Measurements from ENCODE around the gene HPS1. TPM values are rescaled to one million over a fixed set of nuclear protein-coding genes. Genes with fewer than 3 reads are reported as not detected.

The HPS1 gene
- total RNA-seq, 1 donor from 2014 or later = 51.7 TPM

DNA sequence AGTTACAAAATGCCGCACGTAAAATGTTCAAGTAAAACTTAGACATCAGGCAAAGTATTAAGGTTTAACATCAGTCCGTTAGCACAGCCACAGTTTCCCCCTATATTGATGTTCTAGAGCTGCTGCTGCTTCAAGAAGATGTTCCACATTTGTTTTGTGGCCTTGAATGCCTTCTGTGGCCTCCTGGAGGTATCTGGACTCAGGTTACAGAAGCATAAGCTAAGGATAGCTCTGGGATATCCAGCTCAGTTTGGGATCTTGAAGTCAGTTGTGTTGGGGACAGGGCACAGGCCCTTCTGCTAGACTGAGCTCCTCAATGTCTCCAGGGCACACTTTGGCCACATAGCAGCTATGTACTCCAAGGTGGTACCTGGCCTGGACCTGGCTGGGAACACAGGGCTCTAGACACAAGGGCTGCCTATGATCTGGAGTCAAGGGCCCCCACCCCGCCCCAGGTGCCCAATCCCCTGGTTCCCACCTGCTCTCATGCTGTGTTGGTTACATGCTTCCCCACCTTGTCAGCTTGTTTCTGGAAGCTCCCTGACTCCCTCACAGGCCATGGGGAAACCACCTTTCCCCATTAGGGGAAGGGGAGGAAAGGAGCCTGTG, 36.5 kb downstream of the HPS1 start:
- no peaks in the 10 kb centered on the region for H3K27me3 Mint-ChIP-seq (ENCODE audit: low read depth)
- H3K36me3 Mint-ChIP-seq = no peaks in the 10 kb centered on the region
- H3K4me3 Mint-ChIP-seq = no peak overlapping the region
- H3K9me3 Mint-ChIP-seq = no peaks in the 10 kb centered on the region
- H3K27ac Mint-ChIP-seq = no peak overlapping the region
- no peak for DNase-seq (ENCODE audit: low spot score in 2 of 2, unreplicated experiment in 2 of 2)
- TF ChIP-seq, protein P1, sequence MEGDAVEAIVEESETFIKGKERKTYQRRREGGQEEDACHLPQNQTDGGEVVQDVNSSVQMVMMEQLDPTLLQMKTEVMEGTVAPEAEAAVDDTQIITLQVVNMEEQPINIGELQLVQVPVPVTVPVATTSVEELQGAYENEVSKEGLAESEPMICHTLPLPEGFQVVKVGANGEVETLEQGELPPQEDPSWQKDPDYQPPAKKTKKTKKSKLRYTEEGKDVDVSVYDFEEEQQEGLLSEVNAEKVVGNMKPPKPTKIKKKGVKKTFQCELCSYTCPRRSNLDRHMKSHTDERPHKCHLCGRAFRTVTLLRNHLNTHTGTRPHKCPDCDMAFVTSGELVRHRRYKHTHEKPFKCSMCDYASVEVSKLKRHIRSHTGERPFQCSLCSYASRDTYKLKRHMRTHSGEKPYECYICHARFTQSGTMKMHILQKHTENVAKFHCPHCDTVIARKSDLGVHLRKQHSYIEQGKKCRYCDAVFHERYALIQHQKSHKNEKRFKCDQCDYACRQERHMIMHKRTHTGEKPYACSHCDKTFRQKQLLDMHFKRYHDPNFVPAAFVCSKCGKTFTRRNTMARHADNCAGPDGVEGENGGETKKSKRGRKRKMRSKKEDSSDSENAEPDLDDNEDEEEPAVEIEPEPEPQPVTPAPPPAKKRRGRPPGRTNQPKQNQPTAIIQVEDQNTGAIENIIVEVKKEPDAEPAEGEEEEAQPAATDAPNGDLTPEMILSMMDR (IDR thresholded peaks at IDR 0.05; ENCODE audit: unreplicated experiment) = no peak
- peaks cover 18% of the 10 kb centered on the region for H3K4me1 Mint-ChIP-seq

DNA sequence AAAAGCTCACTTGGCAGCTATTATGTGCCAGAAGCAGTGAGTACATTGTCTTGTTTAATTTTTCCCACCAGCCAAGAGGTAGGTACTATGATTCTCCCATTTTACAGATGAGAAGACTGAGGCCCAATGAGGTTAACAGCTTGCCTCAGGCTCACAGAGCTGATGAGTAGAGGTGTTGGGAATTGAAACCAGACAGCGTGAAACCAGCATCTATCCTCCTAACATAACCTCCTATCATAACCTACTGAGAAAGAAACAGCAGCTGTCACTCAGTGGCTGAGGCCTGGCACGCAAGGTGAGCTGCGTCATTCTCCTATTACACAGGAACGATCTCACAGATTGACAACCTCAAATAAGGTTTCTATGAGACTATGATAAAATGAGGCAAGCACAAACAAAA, 37.9 kb downstream of the HPS1 start:
- no peak overlapping the region for H3K27ac Mint-ChIP-seq

DNA sequence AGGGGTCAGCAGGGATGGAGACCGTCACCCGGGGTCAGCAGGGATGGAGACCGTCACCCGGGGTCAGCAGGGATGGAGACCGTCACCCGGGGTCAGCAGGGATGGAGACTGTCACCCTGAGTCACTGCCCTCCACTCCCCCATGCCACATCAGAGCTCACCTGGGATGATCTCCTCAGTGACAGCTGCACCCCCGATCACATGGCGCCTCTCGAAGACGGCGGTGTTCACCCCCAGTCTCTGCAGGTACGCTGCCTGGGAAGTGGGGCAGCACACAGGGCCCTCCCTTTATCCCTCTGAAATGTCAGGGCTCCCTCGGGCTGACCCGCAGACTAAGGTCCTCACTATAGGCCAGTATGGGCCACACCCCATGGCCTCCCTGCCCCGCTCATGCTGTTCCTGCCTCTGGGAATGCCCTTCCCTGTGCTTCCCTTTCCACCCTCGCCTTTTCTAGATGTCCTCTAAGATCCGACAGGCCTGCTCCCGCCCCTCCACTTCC, 38.9 kb downstream of the HPS1 start:
- DNase-seq (ENCODE audit: low spot score in 2 of 2, unreplicated experiment in 2 of 2) = no peak
- H3K36me3 Mint-ChIP-seq = peaks cover 9% of the 10 kb centered on the region
- no peak overlapping the region for H3K4me3 Mint-ChIP-seq
- H3K4me1 Mint-ChIP-seq = peaks cover 11% of the 10 kb centered on the region
- no peaks in the 10 kb centered on the region for H3K9me3 Mint-ChIP-seq
- no peaks in the 10 kb centered on the region for H3K27me3 Mint-ChIP-seq (ENCODE audit: low read depth)
- TF ChIP-seq, protein P1 (IDR thresholded peaks at IDR 0.05; ENCODE audit: unreplicated experiment) = no peak
- H3K27ac Mint-ChIP-seq = no peak overlapping the region

More for the DNA sequence above, 37.9 kb downstream of the HPS1 start:
- TF ChIP-seq, protein P1 (IDR thresholded peaks at IDR 0.05; ENCODE audit: unreplicated experiment) = no peak
- H3K4me3 Mint-ChIP-seq = no peak overlapping the region
- H3K9me3 Mint-ChIP-seq = no peaks in the 10 kb centered on the region
- peaks cover 11% of the 10 kb centered on the region for H3K4me1 Mint-ChIP-seq
- no peaks in the 10 kb centered on the region for H3K36me3 Mint-ChIP-seq
- no peaks in the 10 kb centered on the region for H3K27me3 Mint-ChIP-seq (ENCODE audit: low read depth)
- DNase-seq (ENCODE audit: low spot score in 2 of 2, unreplicated experiment in 2 of 2) = no peak

DNA sequence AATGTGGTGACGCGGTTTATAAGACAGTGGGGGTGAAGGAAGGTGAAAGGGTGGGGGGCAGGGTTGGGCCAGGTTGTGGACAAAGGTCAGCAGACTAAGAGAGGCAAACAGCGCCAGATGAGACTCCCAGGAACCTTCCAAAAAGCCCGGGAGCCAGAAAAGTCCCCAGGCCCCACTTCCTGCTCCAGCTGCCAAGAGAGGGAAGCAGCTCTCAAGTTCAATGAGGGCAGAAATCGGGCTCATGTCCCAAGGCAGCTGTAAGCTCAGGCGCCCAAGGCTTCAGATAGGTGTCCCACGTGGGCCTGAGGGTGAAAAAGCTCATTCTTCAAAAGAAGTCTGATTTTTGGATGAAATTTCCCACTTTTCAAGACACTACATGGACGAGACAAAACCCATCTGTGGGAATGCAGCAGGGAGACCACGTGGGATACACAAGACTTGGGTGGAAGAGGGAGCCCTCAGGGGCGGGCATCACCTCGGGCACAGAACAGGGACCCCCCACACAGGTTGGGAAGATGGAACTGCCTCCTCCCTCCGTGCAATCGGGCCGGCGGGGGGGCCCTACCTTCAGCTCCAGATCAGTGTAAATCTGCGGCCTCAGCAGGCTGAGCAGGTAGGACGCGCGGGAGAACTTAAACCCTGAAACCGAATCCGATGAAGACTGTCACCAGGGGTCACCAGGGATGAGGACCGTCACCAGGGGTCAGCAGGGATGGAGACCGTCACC, 39.6 kb downstream of the HPS1 start:
- H3K36me3 Mint-ChIP-seq = peaks cover 15% of the 10 kb centered on the region
- TF ChIP-seq, protein P1 (IDR thresholded peaks at IDR 0.05; ENCODE audit: unreplicated experiment) = no peak
- H3K9me3 Mint-ChIP-seq = no peaks in the 10 kb centered on the region
- H3K4me3 Mint-ChIP-seq = no peak overlapping the region
- H3K27ac Mint-ChIP-seq = no peak overlapping the region
- H3K27me3 Mint-ChIP-seq (ENCODE audit: low read depth) = no peaks in the 10 kb centered on the region
- DNase-seq (ENCODE audit: low spot score in 2 of 2, unreplicated experiment in 2 of 2) = no peak
- peaks cover 7% of the 10 kb centered on the region for H3K4me1 Mint-ChIP-seq

DNA sequence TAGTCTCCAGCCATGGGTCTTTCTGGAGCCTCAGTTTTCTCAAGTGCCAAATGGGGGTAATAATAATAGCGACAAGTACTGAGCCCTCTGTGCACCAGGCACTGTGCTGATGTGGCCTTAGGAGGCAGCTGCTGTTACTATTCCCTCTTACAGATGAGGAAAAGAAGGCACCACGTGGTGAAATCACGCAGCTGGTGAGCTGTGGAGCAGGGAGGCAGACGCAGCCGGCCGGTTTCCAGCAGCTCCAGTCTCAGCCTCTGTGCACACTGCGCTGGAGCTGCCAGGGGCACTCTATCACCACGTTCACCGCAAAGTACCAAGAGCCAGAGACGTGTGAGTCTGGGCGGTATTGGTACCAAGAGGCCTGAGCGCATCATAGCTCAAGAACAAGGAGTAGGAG, 41.3 kb downstream of the HPS1 start:
- Mint-ChIP-seq H3K9me3 (no peaks in the 10 kb centered on the region), H3K27ac (no peak overlapping the region), H3K4me3 (no peak overlapping the region), H3K27me3 (ENCODE audit: low read depth) (no peaks in the 10 kb centered on the region), H3K4me1 (peaks cover 4% of the 10 kb centered on the region), H3K36me3 (peaks cover 15% of the 10 kb centered on the region)
- DNase-seq (ENCODE audit: low spot score in 2 of 2, unreplicated experiment in 2 of 2) = no peak
- TF ChIP-seq, protein P1 (IDR thresholded peaks at IDR 0.05; ENCODE audit: unreplicated experiment) = no peak

Measured in mesothelial cell of epicardium (in vitro differentiated cells).